ENCODE measurements around the gene SLFN12L.
"Not testable (repeated sequence)": the region's sequence is repeated elsewhere in the genome, so short reads cannot be mapped to it uniquely, and the experiment has no call there.

Gene SLFN12L

GRCh38 chr17:35543856-35544255 is 6.4 kb upstream of the SLFN12L start:
- in situ Hi-C loops (cut with HindIII; ENCODE audit: low sequenced_read_pairs) = no loop called here

- in situ Hi-C loops (cut with HindIII; ENCODE audit: low sequenced_read_pairs) = no loop called here
These were observed 5.5 kb upstream of the SLFN12L start for GRCh38 chr17:35542990-35543389.

- in situ Hi-C loops (cut with HindIII; ENCODE audit: low sequenced_read_pairs) = no loop called here
These were observed 4.0 kb upstream of the SLFN12L start for GRCh38 chr17:35541434-35541833.

- in situ Hi-C loops (cut with HindIII; ENCODE audit: low sequenced_read_pairs) = no loop called here
These were observed 3.3 kb upstream of the SLFN12L start for GRCh38 chr17:35540589-35541404.

- in situ Hi-C loops (cut with HindIII; ENCODE audit: low sequenced_read_pairs) = no loop called here
These were observed 2.2 kb upstream of the SLFN12L start for GRCh38 chr17:35539659-35540026.

GRCh38 chr17:35536664-35537171 is 760 bp downstream of the SLFN12L start:
- in situ Hi-C loops (cut with HindIII; ENCODE audit: low sequenced_read_pairs) = no loop called here

GRCh38 chr17:35535406-35535805 is 2.1 kb downstream of the SLFN12L start:
- in situ Hi-C loops (cut with HindIII; ENCODE audit: low sequenced_read_pairs) = not testable (repeated sequence)

GRCh38 chr17:35534576-35535093 is 2.8 kb downstream of the SLFN12L start:
- in situ Hi-C loops (cut with HindIII; ENCODE audit: low sequenced_read_pairs) = no loop called here

GRCh38 chr17:35531160-35531559 is 6.3 kb downstream of the SLFN12L start:
- in situ Hi-C loops (cut with HindIII; ENCODE audit: low sequenced_read_pairs) = no loop called here

- in situ Hi-C loops (cut with HindIII; ENCODE audit: low sequenced_read_pairs) = loop anchor here (10.0 kb wide), 1 partner anchor 215 kb away; no protein-coding TSS in a partner anchor
These were observed 7.6 kb downstream of the SLFN12L start for GRCh38 chr17:35529866-35530265.

- in situ Hi-C loops (cut with HindIII; ENCODE audit: low sequenced_read_pairs) = loop anchor here (10.0 kb wide), 1 partner anchor 215 kb away; no protein-coding TSS in a partner anchor
These were observed 8.2 kb downstream of the SLFN12L start for GRCh38 chr17:35529326-35529725.

GRCh38 chr17:35523296-35523695 is 14.2 kb downstream of the SLFN12L start:
- in situ Hi-C loops (cut with HindIII; ENCODE audit: low sequenced_read_pairs) = loop anchor here (10.0 kb wide), 1 partner anchor 208 kb away; no protein-coding TSS in a partner anchor

- in situ Hi-C loops (cut with HindIII; ENCODE audit: low sequenced_read_pairs) = loop anchor here (10.0 kb wide), 1 partner anchor 207 kb away; no protein-coding TSS in a partner anchor
These were observed 15.7 kb downstream of the SLFN12L start for GRCh38 chr17:35521654-35522256.

GRCh38 chr17:35521150-35521549 is 16.3 kb downstream of the SLFN12L start:
- in situ Hi-C loops (cut with HindIII; ENCODE audit: low sequenced_read_pairs) = loop anchor here (10.0 kb wide), 1 partner anchor 206 kb away; no protein-coding TSS in a partner anchor

GRCh38 chr17:35519906-35520442 is 17.5 kb downstream of the SLFN12L start:
- in situ Hi-C loops (cut with HindIII; ENCODE audit: low sequenced_read_pairs) = loop anchor here (10.0 kb wide), 1 partner anchor 205 kb away; no protein-coding TSS in a partner anchor

- in situ Hi-C loops (cut with HindIII; ENCODE audit: low sequenced_read_pairs) = no loop called here
These were observed 18.0 kb downstream of the SLFN12L start for GRCh38 chr17:35519439-35519838.

GRCh38 chr17:35518431-35518830 is 19.0 kb downstream of the SLFN12L start:
- in situ Hi-C loops (cut with HindIII; ENCODE audit: low sequenced_read_pairs) = not testable (repeated sequence)

- in situ Hi-C loops (cut with HindIII; ENCODE audit: low sequenced_read_pairs) = no loop called here
These were observed 22.5 kb downstream of the SLFN12L start for GRCh38 chr17:35515027-35515426.

- in situ Hi-C loops (cut with HindIII; ENCODE audit: low sequenced_read_pairs) = no loop called here
These were observed 22.9 kb downstream of the SLFN12L start for GRCh38 chr17:35514564-35514963.

- in situ Hi-C loops (cut with HindIII; ENCODE audit: low sequenced_read_pairs) = no loop called here
These were observed 27.4 kb downstream of the SLFN12L start for GRCh38 chr17:35510052-35510451.

GRCh38 chr17:35507714-35508113 is 29.8 kb downstream of the SLFN12L start:
- in situ Hi-C loops (cut with HindIII; ENCODE audit: low sequenced_read_pairs) = not testable (repeated sequence)

All from DLD1 (cell line).